Mesenchymal stem cell (in vitro differentiated cells and primary cell): ENCODE results near the gene KTN1.

Experiments used
- DNase-seq: peaks from one replicate; pipeline ENCODE4 v3.0.0-alpha.2; 2013
- H2AFZ ChIP-seq: one replicate; pipeline ENCODE4 v1.6.1; 2013; ENCODE audit warnings: low read depth, mild to moderate bottlenecking, control low read depth, inconsistent platforms, low read length, moderate library complexity
- H2AK5ac ChIP-seq: 2 replicates; pipeline ENCODE4 v1.6.1; 2013; ENCODE audit warnings: low read length, moderate library complexity, mild to moderate bottlenecking, inconsistent platforms; ENCODE audit not compliant: severe bottlenecking
- H2BK120ac ChIP-seq: one replicate; pipeline ENCODE4 v1.6.1; 2013; ENCODE audit warnings: low read depth, mild to moderate bottlenecking, inconsistent platforms, low read length, moderate library complexity
- H2BK12ac ChIP-seq, 2 experiments: one replicate each; pipeline ENCODE4 v1.6.1; 2013; ENCODE audit warnings: inconsistent platforms in 2 of 2, low read length in 2 of 2, mild to moderate bottlenecking in 2 of 2, moderate library complexity in 2 of 2, control low read depth in 1 of 2
- H2BK15ac ChIP-seq: one replicate; pipeline ENCODE4 v1.6.1; 2013; ENCODE audit warnings: mild to moderate bottlenecking, low read depth, inconsistent platforms; ENCODE audit not compliant: poor library complexity, severe bottlenecking
- H2BK5ac ChIP-seq: 2 replicates; pipeline ENCODE4 v1.6.1; 2013; ENCODE audit warnings: low read depth, mild to moderate bottlenecking, low read length, control low read depth, inconsistent platforms; ENCODE audit not compliant: poor library complexity, severe bottlenecking
- H3K14ac ChIP-seq, 2 experiments: one replicate each; pipeline ENCODE4 v1.6.1; 2013; ENCODE audit warnings: inconsistent platforms in 2 of 2, low read length in 2 of 2, control low read depth in 1 of 2, mild to moderate bottlenecking in 1 of 2, moderate library complexity in 1 of 2
- H3K18ac ChIP-seq, 2 experiments: one replicate each; pipeline ENCODE4 v1.6.1; 2013; ENCODE audit warnings: inconsistent platforms in 2 of 2, low read length in 2 of 2, control low read depth in 1 of 2, low read depth in 1 of 2, mild to moderate bottlenecking in 1 of 2
- H3K23ac ChIP-seq, 2 experiments: one replicate each; pipeline ENCODE4 v1.6.1; 2013; ENCODE audit warnings: inconsistent platforms in 2 of 2, low read length in 2 of 2, mild to moderate bottlenecking in 2 of 2, moderate library complexity in 2 of 2, control low read depth in 1 of 2
- H3K27ac ChIP-seq: 2 replicates; pipeline ENCODE4 v1.5.1; 2013; ENCODE audit warnings: mild to moderate bottlenecking, moderate library complexity, low read length, control low read depth, inconsistent platforms; ENCODE audit not compliant: poor library complexity, severe bottlenecking
- H3K27me3 ChIP-seq, 2 experiments: 2 replicates each; pipeline versions ENCODE4 v1.6.1 to v1.7.0; 2013; ENCODE audit warnings: low read length in 2 of 2, mild to moderate bottlenecking in 2 of 2, moderate library complexity in 2 of 2, control low read depth in 1 of 2, inconsistent platforms in 1 of 2; ENCODE audit not compliant: control insufficient read depth in 1 of 2, insufficient read depth in 1 of 2
- H3K36me3 ChIP-seq, 2 experiments: 2 replicates each; pipeline versions ENCODE4 v1.6.1 to v1.7.0; 2013; ENCODE audit warnings: low read length in 2 of 2, control low read depth in 1 of 2, inconsistent platforms in 1 of 2, low read depth in 1 of 2, mild to moderate bottlenecking in 1 of 2; ENCODE audit not compliant: insufficient read depth in 2 of 2, control insufficient read depth in 1 of 2
- H3K4ac ChIP-seq, 2 experiments: one replicate each; pipeline ENCODE4 v1.6.1; 2013; ENCODE audit warnings: inconsistent platforms in 2 of 2, low read length in 2 of 2, mild to moderate bottlenecking in 2 of 2, moderate library complexity in 2 of 2, control low read depth in 1 of 2, low read depth in 1 of 2
- H3K4me1 ChIP-seq: 2 replicates; pipeline ENCODE4 v1.6.1; 2013; ENCODE audit warnings: low read depth, low read length, control low read depth; ENCODE audit not compliant: control insufficient read depth, insufficient read depth
- H3K4me2 ChIP-seq: 2 replicates; pipeline ENCODE4 v1.6.1; 2013; ENCODE audit warnings: low read length, mild to moderate bottlenecking, inconsistent platforms; ENCODE audit not compliant: poor library complexity, severe bottlenecking
- H3K4me3 ChIP-seq, 2 experiments: 2 replicates each; pipeline versions ENCODE4 v1.5.1 to v1.7.0; 2013; ENCODE audit warnings: low read length in 2 of 2, mild to moderate bottlenecking in 2 of 2, control low read depth in 1 of 2, low read depth in 1 of 2; ENCODE audit not compliant: insufficient read depth in 1 of 2
- H3K79me1 ChIP-seq: replicated peaks from 2 replicates; pipeline ENCODE4 v1.6.1; 2013; ENCODE audit warnings: mild to moderate bottlenecking, control low read depth, low read length, inconsistent platforms; ENCODE audit not compliant: poor library complexity, severe bottlenecking
- H3K9ac ChIP-seq: 2 replicates; pipeline ENCODE4 v1.7.0; 2013; ENCODE audit warnings: mild to moderate bottlenecking, low read length, moderate library complexity
- H3K9me3 ChIP-seq: 2 replicates; pipeline ENCODE4 v1.7.0; 2013; ENCODE audit warnings: mild to moderate bottlenecking, low read length; ENCODE audit not compliant: control insufficient read depth
- H4K8ac ChIP-seq: one replicate; pipeline ENCODE4 v1.6.1; 2013; ENCODE audit warnings: inconsistent platforms, mild to moderate bottlenecking, low read length, moderate library complexity
- H4K91ac ChIP-seq: one replicate; pipeline ENCODE4 v1.6.1; 2013; ENCODE audit warnings: mild to moderate bottlenecking, low read length, inconsistent platforms
- WGBS: methylation state at CpG from one replicate; pipeline ENCODE4 v1.1.7; 2013; ENCODE audit warnings: mixed read lengths; 5-methylcytosine and 5-hydroxymethylcytosine counted together

KTN1 gene

DNA sequence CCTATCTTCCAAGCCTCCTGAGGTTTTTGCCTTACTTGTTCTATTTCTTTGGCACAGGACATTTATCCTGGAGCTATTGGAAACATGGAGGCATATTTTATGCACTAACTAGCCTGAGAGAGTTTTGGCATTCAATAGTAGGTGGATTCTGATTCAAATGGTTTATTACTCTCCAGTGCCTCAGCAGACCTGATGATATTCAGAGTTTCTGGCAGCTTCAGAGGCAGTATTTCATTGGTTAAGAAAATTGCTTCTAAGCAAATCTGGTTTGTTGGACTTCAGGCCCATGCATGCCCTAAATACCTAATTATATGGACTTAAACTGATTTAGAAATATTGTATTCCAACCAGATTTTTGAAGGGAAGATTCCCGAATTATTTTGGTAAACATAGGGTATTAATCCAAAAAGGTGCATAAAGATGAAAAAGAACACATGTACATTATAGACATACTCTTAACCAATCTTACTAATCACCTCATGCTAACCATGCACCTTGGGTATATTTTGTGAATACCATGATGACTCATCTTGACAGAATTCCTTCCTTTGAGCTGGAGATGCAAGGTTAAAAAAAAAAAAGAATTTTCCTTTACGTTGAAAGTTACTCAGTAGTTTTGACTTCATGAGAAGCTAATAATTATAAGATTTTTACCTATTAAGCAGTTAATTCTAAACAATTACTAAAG lies 44.3 kb upstream of the KTN1 start:
- H3K4me3 ChIP-seq, result no peak overlapping the region
- H3K27me3 ChIP-seq, result no peaks in the 10 kb centered on the region
- WGBS, result no CpG with 5 or more reads among the region's 2 CpGs
- H3K9ac ChIP-seq, result no peak overlapping the region
- DNase-seq, result no peak
- H3K4me1 ChIP-seq, result no peaks in the 10 kb centered on the region
- no peak overlapping the region for H2BK5ac ChIP-seq
- H3K9me3 ChIP-seq, result peaks cover 2% of the 10 kb centered on the region
- no peaks in the 10 kb centered on the region for H3K79me1 ChIP-seq
- no peak overlapping the region for H2BK120ac ChIP-seq
- no peaks in the 10 kb centered on the region for H3K36me3 ChIP-seq
- no peak overlapping the region for H2AK5ac ChIP-seq
- peak overlapping the region; percentile 29 for H3K27ac ChIP-seq
- no peak overlapping the region for H3K14ac ChIP-seq
- H2BK15ac ChIP-seq, result no peak overlapping the region
- H4K8ac ChIP-seq, result no peak overlapping the region
- no peak overlapping the region for H3K4me2 ChIP-seq
- H2AFZ ChIP-seq, result no peak overlapping the region
- no peak overlapping the region for H4K91ac ChIP-seq
- H3K4ac ChIP-seq, result no peak overlapping the region
- H2BK12ac ChIP-seq, result no peak overlapping the region
- H3K18ac ChIP-seq, result no peak overlapping the region
- no peak overlapping the region for H3K23ac ChIP-seq

DNA sequence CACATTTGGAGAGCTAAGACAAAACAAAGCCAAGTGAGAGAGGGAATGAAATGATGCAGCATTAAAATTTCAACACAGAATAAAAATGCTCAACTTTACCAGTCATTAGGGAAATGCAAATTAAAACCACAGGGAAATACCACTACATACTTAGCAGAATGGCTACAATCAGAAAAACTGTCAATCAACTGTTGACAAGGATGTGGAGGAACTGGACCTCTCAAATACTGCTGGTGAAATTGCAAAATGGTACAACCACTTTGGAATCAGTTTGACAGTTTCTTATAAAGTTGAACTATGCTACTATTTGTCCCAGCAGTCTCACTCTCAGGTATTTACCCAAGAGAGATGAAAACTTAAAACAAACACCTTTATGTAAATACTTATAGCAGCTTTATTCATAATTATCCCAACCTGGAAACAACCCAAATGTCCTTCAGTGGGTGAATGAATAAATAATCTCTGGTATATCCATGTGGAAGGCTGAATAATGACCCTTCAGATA lies 43.8 kb upstream of the KTN1 start:
- Histone ChIP-seq H3K18ac (no peak overlapping the region), H3K9me3 (peaks cover 2% of the 10 kb centered on the region), H3K27ac (no peak overlapping the region), H2BK12ac (no peak overlapping the region), H3K79me1 (no peaks in the 10 kb centered on the region), H2AFZ (no peak overlapping the region), H3K4ac (no peak overlapping the region), H3K14ac (no peak overlapping the region), H2AK5ac (no peak overlapping the region), H2BK15ac (no peak overlapping the region), H4K91ac (no peak overlapping the region), H4K8ac (no peak overlapping the region), H3K23ac (no peak overlapping the region), H3K27me3 (no peaks in the 10 kb centered on the region), H3K36me3 (no peaks in the 10 kb centered on the region), H2BK120ac (no peak overlapping the region), H3K4me3 (no peak overlapping the region), H2BK5ac (no peak overlapping the region), H3K9ac (no peak overlapping the region), H3K4me2 (no peak overlapping the region), H3K4me1 (no peaks in the 10 kb centered on the region)
- DNase-seq, result no peak

DNA sequence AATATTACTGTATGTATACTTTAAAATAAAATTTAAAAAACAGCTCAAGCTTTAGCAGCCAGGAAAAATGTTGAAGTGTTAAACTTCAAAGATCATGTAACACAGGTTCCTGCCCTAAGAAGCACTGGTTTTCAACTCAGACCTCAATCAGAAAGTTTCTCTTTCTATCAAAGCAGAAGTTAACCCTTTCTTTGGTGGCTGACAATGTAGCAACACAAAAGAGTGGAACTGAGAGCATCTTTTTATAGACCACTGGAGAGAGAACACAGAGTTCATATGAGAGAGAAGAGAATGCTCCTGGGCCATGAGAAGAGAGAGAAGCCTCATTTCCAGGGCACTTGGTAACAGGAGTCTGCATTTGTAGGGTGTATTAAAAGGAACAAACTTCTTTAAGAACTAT lies 42.2 kb upstream of the KTN1 start:
- H3K4me1 ChIP-seq, result peaks cover 2% of the 10 kb centered on the region
- no peak overlapping the region for H2AFZ ChIP-seq
- H2BK15ac ChIP-seq, result no peak overlapping the region
- no peak overlapping the region for H3K9ac ChIP-seq
- no peak overlapping the region for H3K4me3 ChIP-seq
- no peak overlapping the region for H3K27ac ChIP-seq
- no peak overlapping the region for H2BK5ac ChIP-seq
- peaks cover 2% of the 10 kb centered on the region for H3K9me3 ChIP-seq
- no peak overlapping the region for H3K18ac ChIP-seq
- H2BK12ac ChIP-seq, result no peak overlapping the region
- no peaks in the 10 kb centered on the region for H3K79me1 ChIP-seq
- no peak for DNase-seq
- no peak overlapping the region for H3K4ac ChIP-seq
- H3K4me2 ChIP-seq, result no peak overlapping the region
- no peaks in the 10 kb centered on the region for H3K27me3 ChIP-seq
- no peak overlapping the region for H3K23ac ChIP-seq
- no peak overlapping the region for H2BK120ac ChIP-seq
- H3K36me3 ChIP-seq, result no peaks in the 10 kb centered on the region
- no peak overlapping the region for H4K91ac ChIP-seq
- no peak overlapping the region for H4K8ac ChIP-seq
- H2AK5ac ChIP-seq, result no peak overlapping the region
- H3K14ac ChIP-seq, result no peak overlapping the region

DNA sequence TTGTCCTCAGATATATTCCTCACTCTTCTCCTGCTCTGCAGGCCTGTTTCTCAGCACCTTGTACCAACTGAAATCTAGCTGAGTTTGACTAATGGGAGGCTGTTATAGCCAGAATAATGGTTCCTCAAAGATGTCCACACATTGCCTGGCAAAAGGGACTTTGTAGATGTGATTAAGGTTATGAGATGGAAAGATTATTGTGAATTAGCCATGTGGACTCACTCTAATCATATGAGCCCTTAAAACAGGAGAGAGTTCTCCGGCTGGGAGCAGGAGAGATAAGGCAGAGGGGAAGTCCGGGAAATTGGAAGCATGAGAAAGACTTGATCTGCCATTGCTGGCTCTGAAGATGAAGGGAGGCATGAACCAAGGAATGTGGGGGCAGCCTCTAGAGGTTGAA lies 40.0 kb upstream of the KTN1 start:
- Histone ChIP-seq H3K4me1 (peaks cover 4% of the 10 kb centered on the region), H3K9ac (no peak overlapping the region), H3K4me2 (no peak overlapping the region), H3K23ac (no peak overlapping the region), H3K18ac (no peak overlapping the region), H2AFZ (no peak overlapping the region), H3K14ac (no peak overlapping the region), H4K8ac (no peak overlapping the region), H2BK5ac (no peak overlapping the region), H2AK5ac (no peak overlapping the region), H2BK15ac (no peak overlapping the region), H3K79me1 (no peaks in the 10 kb centered on the region), H3K36me3 (no peaks in the 10 kb centered on the region), H2BK120ac (no peak overlapping the region), H3K4ac (no peak overlapping the region), H2BK12ac (no peak overlapping the region), H3K27me3 (no peaks in the 10 kb centered on the region), H3K27ac (no peak overlapping the region), H3K4me3 (no peak overlapping the region), H4K91ac (no peak overlapping the region), H3K9me3 (peaks cover 2% of the 10 kb centered on the region)
- 96% methylated on average over 2 of the region's 2 CpGs for WGBS
- no peak for DNase-seq
